Fibroblast of skin of right biceps (primary cell): ENCODE results near the gene LRRC70.
A peak's percentile ranks its signal among the peaks of the same experiment; 100 is the strongest.
"Not testable (repeated sequence)": the region's sequence is repeated elsewhere in the genome, so short reads cannot be mapped to it uniquely, and the experiment has no call there.

ENCODE experiments used
- DNase-seq: peaks from one replicate; pipeline ENCODE4 v3.0.0-alpha.2; 2013

The LRRC70 gene

GRCh38 chr5:62608529-62609511 lies 30.2 kb downstream of the LRRC70 start:
- DNase-seq: peak; percentile 13

GRCh38 chr5:62614355-62614754 lies 35.7 kb downstream of the LRRC70 start:
- DNase-seq: no peak

- DNase-seq: no peak
These were observed 38.1 kb downstream of the LRRC70 start for GRCh38 chr5:62616615-62617277.

GRCh38 chr5:62617943-62618342 lies 39.3 kb downstream of the LRRC70 start:
- no peak for DNase-seq

GRCh38 chr5:62620761-62621160 lies 42.1 kb downstream of the LRRC70 start:
- DNase-seq: no peak

- DNase-seq: no peak
These were observed 42.7 kb downstream of the LRRC70 start for GRCh38 chr5:62621280-62621679.

GRCh38 chr5:62623271-62623670 lies 44.7 kb downstream of the LRRC70 start:
- no peak for DNase-seq

GRCh38 chr5:62624436-62624835 lies 45.8 kb downstream of the LRRC70 start:
- not testable (repeated sequence) for DNase-seq

- no peak for DNase-seq
These were observed 47.9 kb downstream of the LRRC70 start for GRCh38 chr5:62626534-62626933.

- DNase-seq: no peak
These were observed 48.5 kb downstream of the LRRC70 start for GRCh38 chr5:62627121-62627520.

GRCh38 chr5:62627901-62628300 lies 49.3 kb downstream of the LRRC70 start:
- no peak for DNase-seq
